HG03575 (cell line): Measurements from ENCODE around the gene RSF1.

Source experiments
- ATAC-seq: cut with Tn5 transposase; IDR thresholded peaks from one replicate; pipeline ENCODE4 v1.9.1; 2021; ENCODE audit not compliant: unreplicated experiment, insufficient number of reproducible peaks, low FRiP score; ENCODE audit errors: extremely low read depth

The RSF1 gene

DNA sequence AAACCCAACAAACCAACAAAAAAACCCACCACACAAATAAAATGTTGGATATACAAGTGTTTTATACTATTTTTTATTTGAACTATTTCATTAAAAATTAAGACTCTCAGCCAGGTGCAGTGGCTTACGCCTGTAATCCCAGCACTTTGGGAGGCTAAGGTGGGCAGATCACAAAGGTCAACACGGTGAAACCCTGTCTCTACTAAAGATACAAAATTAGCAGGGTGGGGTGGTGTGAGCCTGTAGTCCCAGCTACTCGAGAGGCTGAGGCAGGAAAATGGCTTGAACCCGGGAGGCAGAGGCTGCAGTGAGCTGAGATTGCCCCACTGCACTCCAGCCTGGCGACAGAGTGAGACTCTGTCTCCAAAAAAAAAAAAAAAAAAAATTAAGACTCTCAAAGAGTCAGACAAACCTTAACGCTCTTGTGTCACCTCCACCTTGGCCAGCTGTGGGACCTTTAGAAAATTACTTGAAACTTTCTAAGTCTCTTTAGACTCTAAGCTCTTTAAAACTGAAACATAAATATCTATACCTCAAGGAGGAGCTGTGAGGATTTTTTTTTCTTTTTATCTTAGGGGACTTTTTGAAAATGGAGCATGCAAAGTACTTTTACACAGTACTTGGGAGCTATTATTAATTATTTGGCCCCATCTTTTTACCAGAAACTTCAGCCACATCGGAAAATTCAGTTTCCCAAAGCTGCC, 114.5 kb downstream of the RSF1 start:
- ATAC-seq, result no peak

DNA sequence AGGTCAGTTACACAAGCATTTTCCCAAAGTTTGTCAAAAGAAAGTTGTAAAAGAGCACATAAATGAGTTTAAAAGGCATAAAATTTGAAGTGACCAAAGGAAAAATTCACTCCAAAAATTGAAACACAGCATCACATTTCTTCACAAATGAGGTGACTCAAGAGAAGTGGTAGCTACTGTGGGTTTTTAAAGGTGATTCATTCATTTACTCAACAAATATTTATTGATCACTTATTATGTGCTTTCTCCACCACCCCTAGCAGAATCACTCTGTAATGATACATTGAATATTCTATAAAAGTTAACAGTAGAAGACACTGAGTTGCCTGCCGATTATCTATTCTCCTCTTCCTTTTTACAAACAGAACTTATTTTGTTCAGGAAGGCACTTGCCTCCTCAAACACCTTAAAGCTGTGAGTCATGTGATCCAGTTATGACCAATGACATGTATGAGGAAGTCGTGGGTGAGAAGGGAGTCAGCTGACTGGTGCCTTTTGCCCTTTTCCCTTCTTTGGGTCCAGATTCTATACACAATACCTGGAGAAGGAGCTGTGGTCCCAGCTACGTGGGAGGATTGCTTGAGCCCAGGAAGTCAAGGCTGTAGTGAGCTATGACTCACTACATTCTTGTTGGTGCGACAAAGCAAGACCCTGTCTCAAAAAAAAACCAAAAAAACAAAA, 115.2 kb downstream of the RSF1 start:
- ATAC-seq, result no peak

DNA sequence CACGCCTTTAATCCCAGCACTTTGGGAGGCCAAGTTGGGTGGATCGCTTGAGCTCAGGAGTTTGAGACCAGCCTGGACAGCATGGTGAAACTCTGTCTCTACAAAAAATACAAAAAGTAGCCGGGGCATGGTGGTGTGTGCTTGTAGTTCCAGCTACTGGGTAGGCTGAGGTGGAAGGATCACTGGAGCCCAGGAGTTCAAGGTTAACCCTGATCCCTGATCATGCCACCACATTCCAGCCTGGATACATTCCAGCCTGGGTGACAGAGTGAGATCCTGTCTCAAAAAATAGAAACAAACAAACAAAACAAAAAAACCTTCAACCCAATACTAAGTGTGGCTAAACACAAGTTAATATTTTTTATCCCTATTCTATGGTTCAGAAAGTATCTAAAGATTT, 116.5 kb downstream of the RSF1 start:
- ATAC-seq, result no peak

DNA sequence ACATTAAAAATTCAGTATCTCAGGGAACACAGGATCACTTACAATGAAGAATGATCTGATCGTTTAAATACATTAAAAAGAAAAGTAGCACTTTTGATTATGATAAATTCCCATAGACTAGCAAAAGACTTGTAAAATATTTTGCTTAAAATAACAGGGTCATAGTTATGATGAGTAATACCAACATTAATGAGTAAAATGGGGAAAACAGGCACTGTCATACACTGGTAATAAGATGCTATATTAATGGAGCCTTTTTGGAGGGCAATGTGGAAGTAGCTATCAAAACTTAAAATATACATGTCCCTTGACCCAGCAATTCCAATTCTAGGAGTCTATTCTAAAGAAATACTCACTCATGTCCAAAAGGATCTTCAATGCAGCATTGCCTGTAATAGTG, 121.1 kb downstream of the RSF1 start:
- no peak for ATAC-seq

DNA sequence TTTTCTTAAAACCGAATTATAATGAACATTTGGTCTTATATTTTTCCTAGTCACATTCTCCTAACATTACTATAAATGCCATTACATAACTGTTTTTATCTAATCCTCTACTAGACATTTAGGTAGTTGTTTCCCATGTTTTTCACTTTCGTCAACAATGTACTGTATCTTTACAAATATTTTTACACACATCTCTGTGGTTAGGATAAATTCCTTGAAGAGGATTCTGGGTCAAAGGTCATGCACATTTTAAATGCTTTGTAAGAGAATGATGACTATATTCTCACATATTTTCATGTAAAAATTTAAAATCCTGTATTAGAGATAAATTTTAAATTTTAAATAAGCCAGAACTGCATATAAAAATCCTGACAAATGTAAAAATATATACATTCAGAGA, 121.6 kb downstream of the RSF1 start:
- ATAC-seq, result no peak

DNA sequence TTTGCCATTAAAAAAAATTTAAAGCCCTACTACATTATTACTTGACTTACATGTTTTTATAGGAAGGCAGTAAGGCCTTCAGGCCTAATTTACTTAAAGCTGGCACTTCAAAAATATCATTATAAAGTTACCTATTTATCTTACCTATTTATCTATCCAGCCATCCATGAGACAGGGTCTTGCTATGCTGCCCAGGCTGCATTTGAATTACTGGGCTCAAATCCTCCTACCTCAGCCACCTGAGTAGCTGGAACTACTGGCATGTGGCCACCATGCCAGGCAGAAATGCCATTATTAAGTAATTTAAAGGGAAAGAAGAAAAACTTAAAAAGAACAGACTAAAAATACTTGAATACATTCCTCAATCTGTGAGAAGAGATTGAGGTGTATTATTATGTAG, 122.7 kb downstream of the RSF1 start:
- ATAC-seq, result no peak

DNA sequence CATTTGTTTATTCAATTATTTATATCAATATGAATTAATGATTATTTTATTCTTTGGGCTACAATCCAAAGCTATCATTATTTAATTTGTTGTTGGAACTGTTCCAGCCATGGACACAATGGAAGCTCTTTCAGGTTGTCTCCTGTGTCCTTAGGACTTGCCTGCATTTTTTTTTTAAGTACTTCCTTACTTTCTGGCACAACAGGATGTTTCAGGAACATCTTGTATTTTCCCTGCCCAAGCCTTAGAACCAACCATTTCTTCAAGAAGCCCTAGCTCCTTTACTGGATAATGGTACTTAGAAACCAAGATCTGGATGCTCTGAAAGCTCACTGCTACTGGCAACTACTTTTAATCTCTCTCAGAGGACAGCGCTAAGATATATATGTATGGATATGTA, 125.1 kb downstream of the RSF1 start:
- ATAC-seq, result no peak

DNA sequence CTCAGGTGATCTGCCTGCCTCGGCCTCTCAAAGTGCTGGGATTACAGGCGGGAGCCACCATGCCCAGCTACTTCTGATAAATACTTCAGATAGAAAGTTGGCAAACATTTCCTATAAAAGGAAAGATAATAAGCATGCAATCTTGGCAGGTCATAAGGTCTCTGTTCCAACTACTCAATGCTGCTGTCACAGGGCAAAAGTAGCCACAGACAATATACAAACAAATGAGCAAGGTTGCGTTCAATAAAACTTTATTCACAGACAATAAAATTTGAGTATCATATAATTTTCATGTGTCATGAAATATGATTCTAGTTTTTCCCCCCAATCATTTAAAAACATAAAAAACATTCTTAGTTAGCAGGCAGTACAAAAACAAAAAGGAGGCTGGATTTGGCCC, 129.9 kb downstream of the RSF1 start:
- no peak for ATAC-seq

DNA sequence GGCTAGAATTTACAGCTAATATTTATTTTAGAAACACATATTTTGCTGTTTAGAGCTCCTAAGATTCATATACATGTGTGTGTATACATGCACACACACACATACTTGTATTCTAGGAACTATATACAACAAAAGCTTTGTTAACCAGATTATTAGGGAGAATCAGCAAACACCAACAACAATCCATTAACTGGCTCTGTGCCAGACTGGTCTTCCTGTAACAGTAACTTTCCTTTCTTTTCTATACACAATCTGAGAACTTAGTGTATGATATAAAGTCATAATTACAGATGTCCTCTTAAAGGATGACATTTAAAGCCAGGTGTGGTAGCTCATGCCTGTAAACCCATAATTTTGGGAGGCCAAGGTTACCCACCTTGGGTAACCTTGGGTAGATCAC, 133.4 kb downstream of the RSF1 start:
- no peak for ATAC-seq

DNA sequence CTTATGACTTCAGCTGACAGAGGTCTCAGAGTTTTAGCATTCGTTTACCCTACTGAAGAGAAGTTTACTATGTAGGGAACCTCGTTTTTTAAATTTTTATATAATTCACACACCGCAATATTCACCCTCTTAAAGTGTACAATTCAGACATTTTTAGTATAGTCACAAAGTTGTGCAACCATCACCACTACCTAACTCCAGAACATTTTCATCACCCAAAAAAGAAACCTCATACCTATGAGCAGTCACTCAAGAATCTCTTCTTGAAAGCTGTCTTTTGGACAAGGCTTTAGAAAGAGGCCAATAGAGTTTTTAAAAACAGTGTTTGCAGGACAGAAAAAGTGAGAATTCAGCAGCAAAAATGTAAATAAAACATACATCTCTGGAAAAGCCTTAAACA, 143.4 kb downstream of the RSF1 start:
- no peak for ATAC-seq

DNA sequence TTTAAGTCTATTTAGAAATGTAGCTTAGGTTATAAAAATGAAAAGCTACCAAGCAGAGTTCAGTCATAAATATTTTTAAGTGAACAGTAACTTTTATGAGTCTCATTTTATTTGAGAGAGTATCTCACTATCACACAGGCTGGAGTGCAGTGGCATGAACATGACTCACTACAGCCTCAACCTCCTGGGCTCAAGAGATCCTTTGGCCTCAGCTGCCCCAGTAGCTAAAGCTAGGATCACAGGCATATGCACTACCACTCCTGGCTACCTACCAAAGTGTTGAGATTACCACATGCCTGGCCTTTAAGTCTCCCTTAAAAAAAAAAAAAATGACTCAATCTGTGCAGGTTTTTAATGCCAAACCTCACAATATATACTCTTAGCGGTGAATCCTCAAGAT, 148.3 kb downstream of the RSF1 start:
- ATAC-seq, result no peak

DNA sequence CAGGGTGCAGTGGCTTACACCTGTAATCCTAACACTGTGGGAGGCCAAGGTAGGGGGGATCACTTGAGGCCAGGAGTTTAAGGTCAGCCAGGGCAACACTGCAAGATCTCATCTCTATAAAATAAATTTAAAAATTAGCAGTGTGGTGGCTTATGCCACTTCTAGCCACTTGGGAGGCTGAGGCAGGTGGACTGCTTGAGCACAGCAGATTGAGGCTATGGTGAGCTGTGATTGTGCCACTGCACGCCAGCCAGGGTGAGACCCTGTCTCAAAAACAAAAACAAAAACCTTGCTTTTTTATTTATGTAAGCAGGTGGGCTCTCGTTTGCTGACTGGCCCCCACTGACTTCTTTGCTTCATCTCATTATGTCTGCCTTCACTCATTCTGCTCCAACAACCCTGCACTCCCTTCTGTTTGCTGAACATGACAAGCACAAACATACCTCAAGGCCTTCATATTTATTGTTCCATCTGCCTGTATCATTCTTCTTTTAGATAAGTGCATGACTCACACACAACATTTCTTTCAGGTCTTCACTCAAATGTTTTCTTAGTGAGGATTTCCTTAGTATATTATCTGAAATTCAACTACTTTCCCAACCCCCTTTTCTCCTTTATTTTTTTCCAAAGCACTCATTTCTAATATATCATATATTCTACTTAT, 150.5 kb downstream of the RSF1 start:
- no peak for ATAC-seq

DNA sequence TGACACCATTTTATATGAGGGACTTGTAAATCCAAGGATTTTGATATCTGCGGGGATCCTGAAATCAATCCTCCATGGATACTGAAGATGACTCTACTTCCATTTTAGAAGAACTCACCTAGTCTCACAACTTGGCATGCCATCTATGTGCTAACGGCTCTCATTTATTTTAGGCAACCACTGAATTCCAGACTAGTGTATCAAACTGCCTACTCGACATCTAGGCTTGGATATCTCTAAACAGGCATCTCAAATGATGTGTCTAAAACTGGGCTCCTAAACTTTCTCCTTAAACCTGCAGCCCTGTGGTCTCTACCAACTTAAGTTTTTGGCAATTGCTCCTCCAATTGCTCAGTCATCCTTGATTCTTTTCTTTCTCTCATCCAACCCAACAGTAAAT, 151.8 kb downstream of the RSF1 start:
- no peak for ATAC-seq

DNA sequence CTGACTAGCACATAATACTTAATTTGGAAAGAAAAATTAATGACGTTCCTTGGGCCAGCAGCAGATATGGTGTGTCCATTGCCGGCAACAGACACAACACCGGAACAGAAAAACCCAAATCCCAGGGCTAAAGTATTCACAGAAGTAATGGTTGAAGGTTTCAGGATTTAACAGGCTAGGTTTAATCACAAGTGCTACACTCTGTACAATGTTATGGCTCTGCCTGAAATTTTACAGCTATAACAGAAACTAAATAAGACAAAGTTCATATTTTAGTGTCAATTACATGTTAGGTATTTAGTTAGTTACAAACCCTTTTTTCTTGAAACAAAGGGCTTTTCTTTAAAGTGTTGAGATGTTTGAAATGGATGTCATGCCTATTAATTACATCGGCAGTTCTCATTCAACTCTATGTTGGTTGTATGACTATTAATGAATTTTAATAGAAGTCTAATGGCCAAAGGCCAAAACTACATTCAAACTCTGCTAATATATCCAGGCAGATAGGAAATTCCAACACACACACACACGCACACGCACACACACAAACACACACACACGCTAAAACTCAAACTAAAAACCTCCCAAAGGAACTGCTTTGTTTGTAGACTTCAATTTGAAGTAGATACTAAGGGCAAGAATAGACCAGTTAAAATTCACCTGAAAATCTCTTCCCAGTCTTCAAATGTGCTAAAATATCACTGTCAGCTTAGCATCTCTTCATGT, 155.1 kb downstream of the RSF1 start:
- ATAC-seq, result no peak

DNA sequence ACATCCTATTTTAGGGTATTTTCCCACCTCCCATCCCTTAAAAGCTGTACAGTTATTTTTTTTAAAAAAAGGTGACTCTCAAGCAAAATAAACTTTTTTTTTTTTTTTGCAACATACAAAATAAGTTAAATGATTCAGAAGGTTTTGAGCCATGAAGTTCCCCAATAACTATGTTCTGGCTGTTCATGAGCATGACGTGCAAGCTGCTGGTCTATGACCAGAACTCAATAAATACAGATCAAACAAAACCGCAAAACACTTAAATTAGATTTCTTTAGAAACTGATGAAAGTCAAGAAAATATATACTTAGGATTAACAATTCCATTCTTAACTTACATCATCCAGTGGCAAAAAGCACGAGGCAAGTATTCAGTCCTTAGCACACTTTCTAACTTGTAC, 158.9 kb downstream of the RSF1 start:
- no peak for ATAC-seq

DNA sequence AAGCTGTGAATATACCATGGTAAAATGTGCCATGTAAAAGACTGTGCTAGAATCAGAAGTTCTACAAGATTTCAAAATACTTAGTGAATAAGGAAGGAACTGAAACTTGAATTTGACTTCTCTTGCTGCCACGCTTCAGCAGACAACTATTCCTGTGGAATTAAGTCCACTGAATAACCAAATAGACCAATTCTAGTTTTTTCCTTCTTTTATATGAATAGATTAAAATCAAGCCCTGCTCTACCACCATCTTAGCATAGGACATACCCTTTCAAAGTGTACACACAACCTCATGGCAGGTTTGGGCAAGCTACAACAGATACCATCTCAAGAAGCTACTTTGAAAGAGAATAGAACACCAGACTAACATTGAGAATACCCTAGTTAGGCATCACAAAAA, 159.6 kb downstream of the RSF1 start:
- ATAC-seq, result no peak

DNA sequence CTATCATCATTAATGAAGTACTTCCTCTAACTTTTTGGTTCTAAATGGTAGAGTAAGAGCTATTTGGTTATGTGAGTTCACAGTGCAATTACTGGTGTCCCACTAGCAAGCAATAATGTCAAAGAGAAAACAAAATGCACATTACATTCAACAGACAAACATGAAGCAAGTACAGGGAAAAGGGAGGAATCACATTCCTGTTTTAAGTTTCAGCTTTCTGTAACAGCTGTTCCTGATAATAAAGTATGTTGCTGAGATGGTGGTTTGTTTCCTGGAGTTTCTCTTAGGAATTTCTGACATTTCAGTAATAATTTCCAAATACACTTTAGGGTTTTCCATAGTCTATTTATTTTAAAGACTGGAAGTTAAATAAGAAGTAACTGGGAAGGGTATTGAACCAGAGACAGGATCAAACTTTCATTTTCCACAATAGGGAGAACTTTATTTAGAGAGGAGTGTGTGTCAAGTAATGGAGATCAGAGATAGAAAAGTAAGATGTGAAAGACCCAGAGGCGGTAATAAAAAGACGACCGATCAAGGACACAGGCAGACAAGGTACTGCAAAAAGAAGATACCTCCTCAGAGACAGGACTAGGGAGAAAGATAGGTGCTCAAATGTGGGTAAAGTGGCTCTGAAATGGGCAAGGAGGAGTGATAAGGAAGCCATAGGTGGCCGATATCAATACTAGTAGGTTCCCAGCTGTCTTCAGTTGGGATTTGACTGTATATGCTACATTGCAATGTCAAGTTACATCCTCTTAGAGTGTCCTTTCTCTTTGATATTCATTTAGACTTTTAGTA, 162.1 kb downstream of the RSF1 start:
- no peak for ATAC-seq

DNA sequence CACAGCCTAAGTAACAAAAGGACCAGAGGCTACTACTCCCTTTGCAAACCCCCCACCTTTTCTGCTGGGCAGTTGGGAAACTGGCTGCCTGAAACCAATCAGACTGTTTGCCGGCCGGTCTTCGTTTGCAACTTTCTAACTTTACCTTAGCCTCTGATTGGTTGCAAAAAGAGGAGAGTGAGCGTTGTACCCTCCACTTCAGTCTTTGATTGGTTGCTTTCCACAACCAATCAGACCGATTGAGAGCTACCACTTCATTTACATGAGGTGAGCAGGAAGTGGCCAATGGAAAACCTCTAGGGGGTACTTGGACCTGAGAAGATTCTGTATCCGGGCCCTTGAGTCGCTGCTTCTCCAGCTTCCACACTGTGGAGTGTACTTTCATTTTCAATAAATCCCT, 164.2 kb downstream of the RSF1 start:
- no peak for ATAC-seq

DNA sequence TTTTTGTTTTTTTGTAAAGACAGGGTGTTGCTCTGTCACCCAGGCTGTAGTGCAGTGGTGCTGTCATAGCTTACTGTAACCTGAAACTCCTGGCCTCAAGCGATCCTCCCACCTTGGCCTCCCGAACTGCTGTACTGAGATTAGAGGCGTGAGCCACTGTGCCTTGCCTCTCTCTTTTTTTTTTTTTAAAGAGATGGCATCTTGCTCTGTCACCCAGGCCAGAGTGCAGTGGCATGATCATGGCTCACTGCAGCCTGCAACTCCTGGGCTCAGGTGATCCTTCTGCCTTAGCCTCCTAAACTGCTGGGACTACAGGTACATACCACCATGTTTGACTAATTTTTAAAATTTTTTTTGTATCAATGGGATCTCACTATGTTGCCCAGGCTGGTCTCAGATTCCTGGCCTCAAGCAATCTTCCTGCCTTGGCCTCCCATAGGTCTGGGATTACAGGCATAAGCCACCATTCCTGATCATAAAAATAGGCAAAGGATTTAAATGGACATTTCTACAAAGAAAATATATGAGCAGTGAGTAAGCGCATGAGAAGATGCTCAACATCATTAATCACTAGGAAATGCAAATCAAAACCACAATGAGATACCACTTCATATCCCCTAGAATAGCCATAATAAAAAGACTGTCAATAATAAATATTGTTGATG, 165.6 kb downstream of the RSF1 start:
- ATAC-seq, result no peak
